H1 (cell line): ENCODE data around the gene SYT17. TPM values are rescaled to one million over a fixed set of nuclear protein-coding genes. Genes with fewer than 3 reads are reported as not detected.

ENCODE experiments used
- CTCF ChIA-PET: fragments of 300-600 bp; sonication (Branson Sonifier 250); formaldehyde crosslinking; loops from one replicate; lab custom pipeline; 2021; ENCODE audit not compliant: partially characterized antibody; lab: Charles Lee
- POLR2A ChIA-PET: fragments of 300-600 bp; sonication (Branson Sonifier 250); formaldehyde crosslinking; loops from one replicate; lab custom pipeline; 2021; ENCODE audit warnings: inconsistent platforms; ENCODE audit not compliant: partially characterized antibody; lab: Charles Lee
- DNase-seq, 2 experiments: peaks; one replicate each; pipeline versions ENCODE4 v3.0.0 to v3.0.0-alpha.2; 2010 to 2022; ENCODE audit warnings: low spot score in 2 of 2, low read depth in 1 of 2, mixed read lengths in 1 of 2
- FAIRE-seq: peaks from 2 replicates; lab custom pipeline; 2011; peaks lifted over from hg19 to GRCh38; lab: Jason Lieb, UNC
- H2AFZ ChIP-seq: 2 replicates; pipeline ENCODE4 v1.8.1; 2012; ENCODE audit warnings: low read length, inconsistent platforms
- H2AK5ac ChIP-seq: 2 replicates; pipeline ENCODE4 v1.6.1; 2013; ENCODE audit warnings: low read depth, low read length
- H2BK120ac ChIP-seq: replicated peaks from 2 replicates; pipeline ENCODE3; 2013; ENCODE audit warnings: low read depth, low read length, inconsistent platforms
- H2BK12ac ChIP-seq: 2 replicates; pipeline ENCODE4 v1.6.1; 2013; ENCODE audit warnings: low read depth, low read length
- H2BK15ac ChIP-seq: 2 replicates; pipeline ENCODE4 v1.6.1; 2013; ENCODE audit warnings: low read length
- H2BK20ac ChIP-seq: 2 replicates; pipeline ENCODE4 v1.6.1; 2013; ENCODE audit warnings: low read length
- H2BK5ac ChIP-seq: 2 replicates; pipeline ENCODE4 v1.6.1; 2013; ENCODE audit warnings: low read depth, low read length
- H3K14ac ChIP-seq: 2 replicates; pipeline ENCODE4 v1.6.1; 2013; ENCODE audit warnings: inconsistent platforms; ENCODE audit not compliant: insufficient read length
- H3K18ac ChIP-seq: 2 replicates; pipeline ENCODE4 v1.6.1; 2013; ENCODE audit warnings: low read length; ENCODE audit errors: extremely low read depth
- H3K23ac ChIP-seq: 2 replicates; pipeline ENCODE4 v1.6.1; 2013; ENCODE audit warnings: inconsistent platforms; ENCODE audit not compliant: insufficient read length
- H3K23me2 ChIP-seq: 2 replicates; pipeline ENCODE4 v1.6.1; 2013; ENCODE audit warnings: low read depth, low read length
- H3K27ac ChIP-seq: 2 replicates; pipeline ENCODE4 v1.6.1; 2011; ENCODE audit warnings: low read depth, low read length, inconsistent platforms
- H3K27me3 ChIP-seq, 4 experiments: replicated peaks in 1 of 4; 1 replicate in 1 of 4; 2 replicates in 3 of 4; pipeline versions ENCODE4 v1.6.1 to v1.8.1; 2011 to 2013; ENCODE audit warnings: low read length in 3 of 4, mild to moderate bottlenecking in 3 of 4, inconsistent platforms in 2 of 4, mixed read lengths in 2 of 4, moderate library complexity in 1 of 4; ENCODE audit not compliant: control insufficient read depth in 3 of 4, insufficient read depth in 3 of 4; ENCODE audit errors: extremely low read depth in 1 of 4
- H3K36me3 ChIP-seq, 4 experiments: 2 replicates each; pipeline versions ENCODE4 v1.6.1 to v1.8.1; 2011 to 2013; ENCODE audit warnings: mild to moderate bottlenecking in 4 of 4, low read length in 3 of 4, moderate library complexity in 2 of 4, control low read depth in 1 of 4, inconsistent platforms in 1 of 4; ENCODE audit not compliant: insufficient read depth in 4 of 4, control insufficient read depth in 2 of 4
- H3K4ac ChIP-seq: replicated peaks from 2 replicates; pipeline ENCODE3; 2013; ENCODE audit warnings: low read length, low read depth, mixed read lengths, inconsistent platforms; ENCODE audit not compliant: insufficient read length
- H3K4me1 ChIP-seq, 4 experiments: replicated peaks in 1 of 4; 1 replicate in 1 of 4; 2 replicates in 3 of 4; pipeline versions ENCODE4 v1.6.1 to v1.8.1; 2011 to 2013; ENCODE audit warnings: low read length in 3 of 4, inconsistent platforms in 2 of 4, mixed read lengths in 1 of 4; ENCODE audit not compliant: insufficient read depth in 4 of 4, control insufficient read depth in 3 of 4
- H3K4me2 ChIP-seq, 2 experiments: 2 replicates each; pipeline versions ENCODE4 v1.6.1 to v1.8.1; 2011 to 2013; ENCODE audit warnings: low read depth in 2 of 2, low read length in 2 of 2, control low read depth in 1 of 2, inconsistent platforms in 1 of 2, mild to moderate bottlenecking in 1 of 2; ENCODE audit not compliant: insufficient read depth in 1 of 2
- H3K4me3 ChIP-seq, 4 experiments: fragments of 200-600, 300-600 bp in 1 of 4; sonication (generic), shearing (Covaris generic), sonication (Bioruptor Twin) in 1 of 4; 2 replicates each; pipeline versions ENCODE4 v1.5.1 to v1.8.1; 2011 to 2016; ENCODE audit warnings: low read length in 4 of 4, low read depth in 3 of 4, control low read depth in 2 of 4, inconsistent platforms in 2 of 4, mild to moderate bottlenecking in 2 of 4, mixed read lengths in 1 of 4, moderate library complexity in 1 of 4; ENCODE audit not compliant: insufficient read depth in 2 of 4; ENCODE audit errors: extremely low read depth in 1 of 4
- H3K56ac ChIP-seq: replicated peaks from 2 replicates; pipeline ENCODE3; 2013; ENCODE audit warnings: low read depth, mild to moderate bottlenecking, mixed read lengths, low read length, inconsistent platforms; ENCODE audit not compliant: insufficient read length
- H3K79me1 ChIP-seq: 2 replicates; pipeline ENCODE4 v1.6.1; 2013; ENCODE audit warnings: low read depth, low read length, control low read depth
- H3K79me2 ChIP-seq, 2 experiments: 2 replicates each; pipeline versions ENCODE4 v1.6.1 to v1.8.1; 2012 to 2013; ENCODE audit warnings: low read length in 2 of 2, mild to moderate bottlenecking in 2 of 2, inconsistent platforms in 1 of 2; ENCODE audit not compliant: insufficient read depth in 2 of 2, control insufficient read depth in 1 of 2
- H3K9ac ChIP-seq, 4 experiments: replicated peaks in 1 of 4; 1 replicate in 1 of 4; 2 replicates in 3 of 4; pipeline versions ENCODE4 v1.6.1 to v1.8.1; 2011 to 2013; ENCODE audit warnings: low read depth in 3 of 4, low read length in 3 of 4, control low read depth in 2 of 4, mild to moderate bottlenecking in 2 of 4, moderate library complexity in 2 of 4, inconsistent platforms in 1 of 4; ENCODE audit errors: extremely low read depth in 1 of 4
- H3K9me3 ChIP-seq, 2 experiments: 2 replicates each; pipeline versions ENCODE4 v1.6.1 to v1.8.1; 2012 to 2013; ENCODE audit warnings: mild to moderate bottlenecking in 2 of 2, moderate library complexity in 2 of 2, control low read depth in 1 of 2, inconsistent platforms in 1 of 2, low read depth in 1 of 2, low read length in 1 of 2, mixed read lengths in 1 of 2; ENCODE audit not compliant: insufficient read depth in 2 of 2
- H4K20me1 ChIP-seq, 2 experiments: replicated peaks in 1 of 2; 2 replicates each; pipeline versions ENCODE3 to v1.8.1; 2011 to 2013; ENCODE audit warnings: inconsistent platforms in 2 of 2, low read length in 2 of 2, mild to moderate bottlenecking in 1 of 2; ENCODE audit not compliant: insufficient read depth in 2 of 2, control insufficient read depth in 1 of 2
- H4K5ac ChIP-seq: 2 replicates; pipeline ENCODE4 v1.6.1; 2013; ENCODE audit warnings: low read length, low read depth, mixed read lengths, inconsistent platforms; ENCODE audit not compliant: insufficient read length
- H4K8ac ChIP-seq: 2 replicates; pipeline ENCODE4 v1.8.0; 2013; ENCODE audit warnings: mild to moderate bottlenecking, moderate library complexity, low read length, inconsistent platforms; ENCODE audit not compliant: insufficient read depth; ENCODE audit errors: extremely low read depth
- H4K91ac ChIP-seq: replicated peaks from 2 replicates; pipeline ENCODE3; 2013; ENCODE audit warnings: low read length, mixed read lengths, inconsistent platforms; ENCODE audit not compliant: insufficient read length
- GABPA ChIP-seq: IDR thresholded peaks from 2 replicates; pipeline ENCODE4 v1.6.1; 2011; ENCODE audit warnings: mild to moderate bottlenecking, low read length, moderate library complexity, borderline replicate concordance; ENCODE audit not compliant: insufficient read depth
- KDM4A ChIP-seq: IDR thresholded peaks from one replicate; pipeline ENCODE4 v1.7.1; 2012; ENCODE audit warnings: low read depth, mild to moderate bottlenecking, moderate library complexity, low read length, inconsistent platforms; ENCODE audit not compliant: severe bottlenecking
- POLR2AphosphoS5 ChIP-seq: IDR thresholded peaks from 2 replicates; pipeline ENCODE4 v1.6.1; 2011; ENCODE audit warnings: low read depth, low read length
- SIX5 ChIP-seq: IDR thresholded peaks from 2 replicates; pipeline ENCODE4 v1.6.1; 2011; ENCODE audit warnings: mild to moderate bottlenecking, low read depth, low read length
- WGBS, 2 experiments: shearing (Covaris generic) in 1 of 2; methylation state at CpG; one replicate each; pipeline versions ENCODE4 v1.1.6 to v1.1.7; 2013 to 2015; ENCODE audit warnings: low lambda C conversion rate in 2 of 2, mixed read lengths in 2 of 2, inconsistent platforms in 1 of 2, low coverage in 1 of 2, missing lambda C conversion rate in 1 of 2; ENCODE audit not compliant: insufficient replicate concordance in 2 of 2, insufficient coverage in 1 of 2, insufficient read length in 1 of 2; ENCODE audit errors: extremely low coverage in 1 of 2, missing lambda C conversion rate in 1 of 2; 5-methylcytosine and 5-hydroxymethylcytosine counted together
- polyA plus RNA-seq, 7 experiments: library from polyadenylated mRNA; depleted of rRNA in 3 of 7; stranded (reverse) in 5 of 7; unstranded in 2 of 7; fragments of >200 nt in 5 of 7; fragments of 200-250 nt in 2 of 7; gene quantifications; 1 replicate in 5 of 7; 2 replicates in 1 of 7; 4 replicates in 1 of 7; pipeline versions ENCODE4 v1.2.1 to v1.2.3, GENCODE V29; 2011 to 2013; ENCODE audit warnings: missing spikeins in 2 of 7, mixed read lengths in 2 of 7
- total RNA-seq: library from RNA; stranded (reverse); fragmentation: NEBNext Ultra II Directional; extraction: Animal tissue kit (Norgen Biotek cat#: 25700); gene quantifications from 2 replicates; pipeline ENCODE4 v1.2.1, GENCODE V29; 2021

The SYT17 gene
- total and polyA plus RNA-seq, 2 of the 8 experiments (the other 6 are each of a cell fraction or from before 2014, with no cell fraction given), result 5.8 to 18.1 TPM

DNA sequence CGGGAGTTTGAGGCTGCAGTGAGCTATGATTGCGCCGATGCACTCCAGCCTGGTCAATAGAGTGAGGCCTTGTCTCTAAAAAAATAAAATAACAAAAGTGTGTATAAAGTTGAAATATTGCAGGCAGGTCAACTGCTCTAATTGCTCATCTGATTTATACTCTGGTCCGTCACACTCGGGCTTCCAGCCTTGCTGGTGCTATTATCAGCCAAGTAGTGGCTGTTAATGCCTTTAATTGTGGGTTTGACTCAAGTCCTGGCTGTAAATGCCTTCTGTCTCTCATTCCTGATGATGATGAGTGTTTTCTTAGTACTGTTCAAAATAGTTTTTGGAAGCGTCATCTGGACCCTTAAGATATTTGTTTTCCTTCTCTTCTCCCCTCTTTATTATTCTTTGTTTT is 18.4 kb downstream of the SYT17 start:
- Histone ChIP-seq H3K23me2 (peaks cover 2% of the 10 kb centered on the region; the same call in 1 of the 2 replicates), H3K27me3 (no peaks in the 10 kb centered on the region), H3K18ac (no peak overlapping the region), H4K91ac (no peak overlapping the region), H4K8ac (no peak overlapping the region), H2BK12ac (no peak overlapping the region), H3K9me3 (no peaks in the 10 kb centered on the region), H3K79me2 (no peaks in the 10 kb centered on the region), H3K4me1 (peaks cover 0 to 8% (median 4%) of the 10 kb centered on the region in 4 experiments; a peak in 3 of 7 replicates), H3K56ac (no peak overlapping the region), H2AFZ (no peak overlapping the region), H2BK20ac (no peak overlapping the region), H3K14ac (no peak overlapping the region), H3K4me2 (no peak overlapping the region), H3K79me1 (no peaks in the 10 kb centered on the region), H3K23ac (no peak overlapping the region), H2BK15ac (no peak overlapping the region), H2BK120ac (no peak overlapping the region), H4K20me1 (no peaks in the 10 kb centered on the region), H3K36me3 (no peaks in the 10 kb centered on the region), H3K9ac (no peak overlapping the region), H4K5ac (no peak overlapping the region), H3K27ac (no peak overlapping the region), H2BK5ac (no peak overlapping the region), H2AK5ac (no peak overlapping the region), H3K4me3 (no peak overlapping the region), H3K4ac (no peak overlapping the region)
- FAIRE-seq, result no peak
- POLR2A ChIA-PET, result interaction anchor here (0.6 to 0.9 kb wide), 2 partner anchors 25 to 153 kb away, joined by 3 to 5 read pairs; no protein-coding TSS in a partner anchor
- CTCF ChIA-PET, result interaction anchor here (0.6 to 1.3 kb wide), 3 partner anchors 11 to 85 kb away, joined by 3 to 8 read pairs (median 3); no protein-coding TSS in a partner anchor
- no peak for DNase-seq
- 90% methylated on average over 6 of the region's 6 CpGs; no CpG with 5 or more reads in 1 of the 2 experiments for WGBS, 2 experiments
- TF ChIP-seq GABPA, result no peak
- no peak for TF ChIP-seq POLR2AphosphoS5
- TF ChIP-seq SIX5, result no peak
- no peak for TF ChIP-seq KDM4A
